ENCODE measurements around the gene NTSR2. TPM values are rescaled to one million over a fixed set of nuclear protein-coding genes. Genes with fewer than 3 reads are reported as not detected.

NTSR2 gene
- polyA plus RNA-seq, 1 donor: not detected

DNA sequence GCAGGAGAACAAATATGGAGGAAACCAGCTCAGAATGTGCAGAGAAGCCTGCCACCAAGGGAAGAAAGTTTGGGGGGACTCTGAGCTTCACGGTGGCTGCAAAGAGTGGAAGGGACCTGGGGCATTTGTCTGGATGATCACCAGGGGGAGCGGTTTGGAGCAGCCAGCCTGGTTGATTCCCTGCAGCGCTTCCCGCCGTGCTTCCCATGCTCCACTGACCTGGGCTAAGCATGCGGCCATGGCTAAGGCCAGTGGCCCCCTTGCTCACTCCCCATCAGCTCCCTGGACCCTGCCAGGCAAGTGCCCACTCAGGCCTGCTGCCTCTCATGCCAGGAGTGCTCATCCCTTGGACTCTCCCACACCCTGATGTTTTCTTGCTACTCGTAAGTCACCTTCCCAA lies 27.0 kb downstream of the NTSR2 start:
- H3K27me3 ChIP-seq (ENCODE audit: control insufficient read depth, insufficient read depth, low read length): no peaks in the 10 kb centered on the region
- no CpG with 5 or more reads among the region's 7 CpGs for WGBS (ENCODE audit: insufficient coverage, low lambda C conversion rate)
- no peak overlapping the region for H3K4me3 ChIP-seq (ENCODE audit: low read length)
- no peaks in the 10 kb centered on the region for H3K36me3 ChIP-seq (ENCODE audit: control insufficient read depth, insufficient read depth, low read length)
- no peak for DNase-seq
- H3K9me3 ChIP-seq (ENCODE audit: control insufficient read depth, low read depth, low read length): no peaks in the 10 kb centered on the region
- no peaks in the 10 kb centered on the region for H3K4me1 ChIP-seq (ENCODE audit: control insufficient read depth, insufficient read depth, low read length)
- no peak overlapping the region for H3K27ac ChIP-seq (ENCODE audit: low read length)

DNA sequence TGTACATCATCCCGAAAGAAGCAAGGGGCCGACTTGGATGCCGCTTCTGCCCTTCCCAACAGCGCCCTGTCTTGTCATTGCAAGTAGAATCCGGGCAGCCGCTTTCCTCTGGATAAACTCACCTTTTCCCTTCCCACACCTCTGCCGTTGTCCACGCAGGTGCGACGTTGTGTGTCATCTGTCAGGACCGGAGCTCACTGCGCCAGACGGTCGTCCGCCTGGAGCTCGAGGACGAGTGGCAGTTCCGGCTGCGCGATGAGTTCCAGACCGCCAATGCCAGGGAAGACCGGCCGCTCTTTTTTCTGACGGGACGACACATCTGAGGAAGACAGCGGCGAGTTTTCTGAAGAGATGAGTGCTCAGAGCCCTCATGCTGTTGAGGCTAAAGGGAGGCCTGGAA lies 29.9 kb downstream of the NTSR2 start:
- Histone ChIP-seq H3K27ac (ENCODE audit: low read length) (no peak overlapping the region), H3K36me3 (ENCODE audit: control insufficient read depth, insufficient read depth, low read length) (no peaks in the 10 kb centered on the region), H3K27me3 (ENCODE audit: control insufficient read depth, insufficient read depth, low read length) (no peaks in the 10 kb centered on the region), H3K9me3 (ENCODE audit: control insufficient read depth, low read depth, low read length) (no peaks in the 10 kb centered on the region), H3K4me1 (ENCODE audit: control insufficient read depth, insufficient read depth, low read length) (no peaks in the 10 kb centered on the region), H3K4me3 (ENCODE audit: low read length) (no peak overlapping the region)
- 100% methylated on average over 2 of the region's 27 CpGs for WGBS (ENCODE audit: insufficient coverage, low lambda C conversion rate)
- no peak for DNase-seq

DNA sequence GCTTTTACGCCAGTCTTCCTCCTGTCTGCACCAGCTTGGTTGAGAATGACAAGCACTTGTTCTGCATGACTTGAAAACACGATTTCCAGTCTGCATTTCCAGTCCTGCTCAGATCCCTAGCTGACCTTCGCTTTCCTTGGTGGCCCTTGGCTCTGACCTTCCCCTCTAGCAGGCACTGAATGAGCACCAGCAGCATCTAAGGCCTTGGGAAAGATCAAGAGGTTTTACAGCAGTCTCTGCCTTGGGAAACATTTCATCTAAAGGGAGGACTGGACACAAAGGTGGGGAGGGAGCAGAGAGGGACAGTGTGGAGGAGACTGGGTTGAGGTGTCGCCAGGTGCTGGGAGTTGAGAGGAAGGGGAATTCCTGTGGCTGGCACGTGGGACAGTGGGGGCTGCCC lies 30.5 kb downstream of the NTSR2 start:
- DNase-seq: no peak
- Histone ChIP-seq H3K4me3 (ENCODE audit: low read length) (no peak overlapping the region), H3K4me1 (ENCODE audit: control insufficient read depth, insufficient read depth, low read length) (no peaks in the 10 kb centered on the region), H3K36me3 (ENCODE audit: control insufficient read depth, insufficient read depth, low read length) (no peaks in the 10 kb centered on the region), H3K27me3 (ENCODE audit: control insufficient read depth, insufficient read depth, low read length) (no peaks in the 10 kb centered on the region), H3K9me3 (ENCODE audit: control insufficient read depth, low read depth, low read length) (no peaks in the 10 kb centered on the region), H3K27ac (ENCODE audit: low read length) (no peak overlapping the region)
- WGBS (ENCODE audit: insufficient coverage, low lambda C conversion rate): no CpG with 5 or more reads among the region's 5 CpGs

DNA sequence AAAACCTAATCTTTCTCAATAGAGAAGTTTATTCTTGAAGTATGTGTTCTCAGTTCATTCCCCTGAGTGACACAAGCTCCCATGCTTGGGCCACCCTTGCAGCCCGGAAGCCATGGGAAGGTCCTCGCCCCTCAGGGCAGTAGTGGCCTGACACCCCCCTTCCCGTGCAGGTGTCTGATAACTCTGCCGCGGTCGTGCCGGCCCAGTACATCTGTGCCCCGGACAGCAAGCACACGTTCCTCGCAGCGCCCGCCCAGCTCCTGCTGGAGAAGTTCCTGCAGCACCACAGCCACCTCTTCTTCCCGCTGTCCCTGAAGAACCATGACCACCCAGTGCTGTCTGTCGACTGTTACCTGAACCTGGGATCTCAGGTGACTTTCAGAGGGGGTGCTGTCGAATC lies 32.4 kb downstream of the NTSR2 start:
- Histone ChIP-seq H3K4me1 (ENCODE audit: control insufficient read depth, insufficient read depth, low read length) (no peaks in the 10 kb centered on the region), H3K36me3 (ENCODE audit: control insufficient read depth, insufficient read depth, low read length) (no peaks in the 10 kb centered on the region), H3K27me3 (ENCODE audit: control insufficient read depth, insufficient read depth, low read length) (no peaks in the 10 kb centered on the region), H3K9me3 (ENCODE audit: control insufficient read depth, low read depth, low read length) (no peaks in the 10 kb centered on the region), H3K27ac (ENCODE audit: low read length) (no peak overlapping the region), H3K4me3 (ENCODE audit: low read length) (no peak overlapping the region)
- WGBS (ENCODE audit: insufficient coverage, low lambda C conversion rate): no CpG with 5 or more reads among the region's 15 CpGs
- DNase-seq: no peak

- Histone ChIP-seq H3K36me3 (ENCODE audit: control insufficient read depth, insufficient read depth, low read length) (no peaks in the 10 kb centered on the region), H3K27me3 (ENCODE audit: control insufficient read depth, insufficient read depth, low read length) (no peaks in the 10 kb centered on the region), H3K9me3 (ENCODE audit: control insufficient read depth, low read depth, low read length) (no peaks in the 10 kb centered on the region), H3K4me1 (ENCODE audit: control insufficient read depth, insufficient read depth, low read length) (no peaks in the 10 kb centered on the region), H3K4me3 (ENCODE audit: low read length) (no peak overlapping the region), H3K27ac (ENCODE audit: low read length) (no peak overlapping the region)
- no CpG with 5 or more reads among the region's 11 CpGs for WGBS (ENCODE audit: insufficient coverage, low lambda C conversion rate)
- no peak for DNase-seq
These were observed 33.3 kb downstream of the NTSR2 start for GRCh38 chr2:11636593-11637295.

- H3K27ac ChIP-seq (ENCODE audit: low read length): no peak overlapping the region
- no peak overlapping the region for H3K4me3 ChIP-seq (ENCODE audit: low read length)
- no peaks in the 10 kb centered on the region for H3K9me3 ChIP-seq (ENCODE audit: control insufficient read depth, low read depth, low read length)
- H3K4me1 ChIP-seq (ENCODE audit: control insufficient read depth, insufficient read depth, low read length): no peaks in the 10 kb centered on the region
- H3K27me3 ChIP-seq (ENCODE audit: control insufficient read depth, insufficient read depth, low read length): no peaks in the 10 kb centered on the region
- no peak for DNase-seq
- no CpG with 5 or more reads among the region's 15 CpGs for WGBS (ENCODE audit: insufficient coverage, low lambda C conversion rate)
- H3K36me3 ChIP-seq (ENCODE audit: control insufficient read depth, insufficient read depth, low read length): no peaks in the 10 kb centered on the region
These were observed 34.9 kb downstream of the NTSR2 start for GRCh38 chr2:11635141-11635540.

DNA sequence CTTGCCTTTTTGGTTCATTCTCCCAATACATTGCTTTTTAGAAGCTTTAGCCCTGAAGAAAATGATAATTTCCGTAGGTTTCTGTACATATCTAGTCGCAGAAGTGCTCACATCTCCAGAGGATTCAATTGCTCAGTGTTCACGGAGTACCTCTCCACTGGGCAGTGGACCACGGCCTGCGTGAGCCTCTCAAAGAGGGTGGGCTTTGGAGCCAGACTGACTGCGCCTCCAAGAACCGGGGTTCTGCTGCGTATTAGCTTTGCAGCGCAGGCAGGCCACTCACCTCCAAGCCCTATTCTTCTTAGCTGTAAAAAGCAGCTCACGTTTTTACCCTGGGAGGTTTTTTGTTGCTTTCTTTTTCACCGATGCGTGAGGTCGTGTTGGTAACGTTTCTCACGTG lies 35.4 kb downstream of the NTSR2 start:
- no peak overlapping the region for H3K4me3 ChIP-seq (ENCODE audit: low read length)
- no peaks in the 10 kb centered on the region for H3K4me1 ChIP-seq (ENCODE audit: control insufficient read depth, insufficient read depth, low read length)
- WGBS (ENCODE audit: insufficient coverage, low lambda C conversion rate): 100% methylated on average over 2 of the region's 15 CpGs
- no peaks in the 10 kb centered on the region for H3K27me3 ChIP-seq (ENCODE audit: control insufficient read depth, insufficient read depth, low read length)
- H3K36me3 ChIP-seq (ENCODE audit: control insufficient read depth, insufficient read depth, low read length): no peaks in the 10 kb centered on the region
- no peak for DNase-seq
- no peak overlapping the region for H3K27ac ChIP-seq (ENCODE audit: low read length)
- no peaks in the 10 kb centered on the region for H3K9me3 ChIP-seq (ENCODE audit: control insufficient read depth, low read depth, low read length)

- DNase-seq: no peak
- no CpG with 5 or more reads among the region's 28 CpGs for WGBS (ENCODE audit: insufficient coverage, low lambda C conversion rate)
These were observed 36.0 kb downstream of the NTSR2 start for GRCh38 chr2:11633923-11634478.

DNA sequence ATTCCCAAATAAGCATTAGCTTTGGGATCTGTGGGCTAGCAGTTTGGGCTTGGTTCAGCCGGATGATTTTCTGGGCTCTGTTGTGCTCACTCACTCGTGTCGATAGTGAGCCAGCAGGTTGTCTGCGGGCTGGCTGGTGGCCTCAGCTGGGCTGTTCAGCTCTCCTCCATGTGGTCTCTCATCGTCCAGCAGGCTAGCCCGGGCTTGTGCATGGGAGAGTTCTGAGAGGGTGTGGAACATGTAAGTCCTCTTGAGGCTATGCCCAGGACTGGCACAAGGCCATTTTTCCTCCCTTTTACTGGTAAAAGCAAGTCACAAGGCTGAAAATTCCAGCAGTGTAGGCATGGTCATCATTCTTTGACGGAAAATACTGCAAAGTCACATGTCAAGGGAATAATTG lies 38.5 kb downstream of the NTSR2 start:
- no CpG with 5 or more reads among the region's 7 CpGs for WGBS (ENCODE audit: insufficient coverage, low lambda C conversion rate)
- peaks cover 3% of the 10 kb centered on the region for H3K9me3 ChIP-seq (ENCODE audit: control insufficient read depth, low read depth, low read length)
- H3K27me3 ChIP-seq (ENCODE audit: control insufficient read depth, insufficient read depth, low read length): no peaks in the 10 kb centered on the region
- H3K4me1 ChIP-seq (ENCODE audit: control insufficient read depth, insufficient read depth, low read length): no peaks in the 10 kb centered on the region
- no peak for DNase-seq
- no peaks in the 10 kb centered on the region for H3K36me3 ChIP-seq (ENCODE audit: control insufficient read depth, insufficient read depth, low read length)
- no peak overlapping the region for H3K4me3 ChIP-seq (ENCODE audit: low read length)
- no peak overlapping the region for H3K27ac ChIP-seq (ENCODE audit: low read length)

More at GRCh38 chr2:11633923-11634478, 36.0 kb downstream of the NTSR2 start:
- no peak overlapping the region for H3K4me3 ChIP-seq (ENCODE audit: low read length)
- no peak overlapping the region for H3K27ac ChIP-seq (ENCODE audit: low read length)
- H3K9me3 ChIP-seq (ENCODE audit: control insufficient read depth, low read depth, low read length): no peaks in the 10 kb centered on the region
- no peaks in the 10 kb centered on the region for H3K27me3 ChIP-seq (ENCODE audit: control insufficient read depth, insufficient read depth, low read length)
- H3K36me3 ChIP-seq (ENCODE audit: control insufficient read depth, insufficient read depth, low read length): no peaks in the 10 kb centered on the region
- no peaks in the 10 kb centered on the region for H3K4me1 ChIP-seq (ENCODE audit: control insufficient read depth, insufficient read depth, low read length)

GRCh38 chr2:11630855-11631254 lies 39.1 kb downstream of the NTSR2 start:
- Histone ChIP-seq H3K27me3 (ENCODE audit: control insufficient read depth, insufficient read depth, low read length) (no peaks in the 10 kb centered on the region), H3K36me3 (ENCODE audit: control insufficient read depth, insufficient read depth, low read length) (no peaks in the 10 kb centered on the region), H3K4me3 (ENCODE audit: low read length) (no peak overlapping the region), H3K4me1 (ENCODE audit: control insufficient read depth, insufficient read depth, low read length) (no peaks in the 10 kb centered on the region), H3K9me3 (ENCODE audit: control insufficient read depth, low read depth, low read length) (peaks cover 3% of the 10 kb centered on the region), H3K27ac (ENCODE audit: low read length) (no peak overlapping the region)
- DNase-seq: no peak
- WGBS (ENCODE audit: insufficient coverage, low lambda C conversion rate): no CpG with 5 or more reads among the region's 4 CpGs

- WGBS (ENCODE audit: insufficient coverage, low lambda C conversion rate): no CpG with 5 or more reads among the region's 11 CpGs
- peaks cover 3% of the 10 kb centered on the region for H3K9me3 ChIP-seq (ENCODE audit: control insufficient read depth, low read depth, low read length)
- H3K4me1 ChIP-seq (ENCODE audit: control insufficient read depth, insufficient read depth, low read length): no peaks in the 10 kb centered on the region
- peaks cover 2% of the 10 kb centered on the region for H3K36me3 ChIP-seq (ENCODE audit: control insufficient read depth, insufficient read depth, low read length)
- H3K27me3 ChIP-seq (ENCODE audit: control insufficient read depth, insufficient read depth, low read length): no peaks in the 10 kb centered on the region
- no peak overlapping the region for H3K27ac ChIP-seq (ENCODE audit: low read length)
- H3K4me3 ChIP-seq (ENCODE audit: low read length): no peak overlapping the region
- no peak for DNase-seq
These were observed 40.1 kb downstream of the NTSR2 start for GRCh38 chr2:11629851-11630250.
